Measurements from ENCODE around the gene MEN1. TPM values are rescaled to one million over a fixed set of nuclear protein-coding genes. Genes with fewer than 3 reads are reported as not detected.

MEN1 gene
- total RNA-seq, 2 experiments from 2014 or later: 25.8 to 29.0 TPM

DNA sequence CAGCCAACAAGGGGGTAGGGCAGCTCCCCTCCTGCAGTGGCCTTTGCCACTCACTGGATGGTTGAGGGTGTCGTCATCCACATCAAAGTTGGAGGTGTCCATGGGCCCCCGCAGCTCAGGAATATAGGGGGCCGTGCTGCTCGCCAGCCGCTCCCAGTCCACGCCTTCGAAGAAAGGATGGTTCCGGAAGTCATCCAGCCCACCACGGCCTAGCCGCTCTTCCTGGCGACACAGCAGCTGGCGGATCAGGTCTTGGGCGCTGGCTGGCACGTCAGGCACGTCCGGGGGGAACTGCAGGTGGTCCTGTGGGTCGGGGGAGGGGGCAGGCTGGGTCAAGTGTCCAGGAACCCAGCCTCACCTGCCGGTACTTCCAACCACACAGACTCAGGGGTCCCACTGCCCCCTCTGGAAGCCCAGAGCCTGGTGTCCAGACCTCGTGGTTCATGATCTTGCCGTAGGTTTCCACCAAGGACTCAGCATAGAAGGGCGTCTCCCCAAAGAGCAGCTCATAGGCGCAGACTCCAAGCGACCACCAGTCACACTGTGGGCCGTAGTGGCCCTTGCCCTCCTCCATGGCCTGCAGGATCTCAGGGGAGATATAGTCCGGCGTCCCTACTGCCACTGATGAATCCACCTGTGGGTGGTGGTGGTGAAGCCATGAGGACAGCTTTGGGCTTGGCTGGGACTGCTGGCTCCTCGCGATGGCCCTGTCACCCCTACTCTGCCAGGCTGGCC, 28.4 kb upstream of the MEN1 start:
- CTCF ChIA-PET: no interaction called here
- H3K27me3 Mint-ChIP-seq: no peaks in the 10 kb centered on the region
- intact Hi-C loops (cut with micrococcal nuclease): no loop called here
- H3K9me3 Mint-ChIP-seq: no peaks in the 10 kb centered on the region
- H3K4me3 Mint-ChIP-seq: no peak overlapping the region
- H3K36me3 Mint-ChIP-seq (ENCODE audit: low read depth): no peaks in the 10 kb centered on the region
- POLR2A ChIA-PET: no interaction called here
- peaks cover 5% of the 10 kb centered on the region for H3K4me1 Mint-ChIP-seq (ENCODE audit: low read depth)
- ATAC-seq: no peak
- no peak overlapping the region for H3K27ac Mint-ChIP-seq
- TF ChIP-seq, protein P1, sequence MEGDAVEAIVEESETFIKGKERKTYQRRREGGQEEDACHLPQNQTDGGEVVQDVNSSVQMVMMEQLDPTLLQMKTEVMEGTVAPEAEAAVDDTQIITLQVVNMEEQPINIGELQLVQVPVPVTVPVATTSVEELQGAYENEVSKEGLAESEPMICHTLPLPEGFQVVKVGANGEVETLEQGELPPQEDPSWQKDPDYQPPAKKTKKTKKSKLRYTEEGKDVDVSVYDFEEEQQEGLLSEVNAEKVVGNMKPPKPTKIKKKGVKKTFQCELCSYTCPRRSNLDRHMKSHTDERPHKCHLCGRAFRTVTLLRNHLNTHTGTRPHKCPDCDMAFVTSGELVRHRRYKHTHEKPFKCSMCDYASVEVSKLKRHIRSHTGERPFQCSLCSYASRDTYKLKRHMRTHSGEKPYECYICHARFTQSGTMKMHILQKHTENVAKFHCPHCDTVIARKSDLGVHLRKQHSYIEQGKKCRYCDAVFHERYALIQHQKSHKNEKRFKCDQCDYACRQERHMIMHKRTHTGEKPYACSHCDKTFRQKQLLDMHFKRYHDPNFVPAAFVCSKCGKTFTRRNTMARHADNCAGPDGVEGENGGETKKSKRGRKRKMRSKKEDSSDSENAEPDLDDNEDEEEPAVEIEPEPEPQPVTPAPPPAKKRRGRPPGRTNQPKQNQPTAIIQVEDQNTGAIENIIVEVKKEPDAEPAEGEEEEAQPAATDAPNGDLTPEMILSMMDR (IDR thresholded peaks at IDR 0.05): no peak
- DNase-seq: no peak

DNA sequence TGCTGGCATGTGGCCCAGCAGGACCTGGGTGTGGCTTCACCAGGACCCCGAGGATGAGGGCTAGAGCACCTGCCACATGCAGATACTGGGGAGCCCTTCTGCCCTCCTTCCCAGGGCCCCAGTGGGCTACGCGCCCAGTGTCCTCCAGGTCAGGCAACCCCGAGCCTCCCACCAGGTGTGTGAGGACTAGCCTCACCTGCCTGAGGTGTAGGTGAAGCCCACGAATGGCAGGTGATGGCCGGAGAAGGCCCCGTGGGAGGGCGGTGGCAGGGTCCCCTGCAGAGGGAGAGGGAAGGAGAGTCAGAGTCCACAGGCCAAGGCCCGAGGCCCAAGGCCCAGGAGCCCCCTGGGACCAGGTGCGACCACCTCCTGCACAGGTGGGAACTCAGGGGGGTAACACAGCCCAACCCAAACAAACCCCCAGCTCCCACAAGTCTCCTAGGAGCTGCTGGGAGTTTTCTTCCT, 27.6 kb upstream of the MEN1 start:
- POLR2A ChIA-PET: no interaction called here
- peaks cover under 1% of the 10 kb centered on the region for H3K4me1 Mint-ChIP-seq (ENCODE audit: low read depth)
- H3K36me3 Mint-ChIP-seq (ENCODE audit: low read depth): no peaks in the 10 kb centered on the region
- intact Hi-C loops (cut with micrococcal nuclease): no loop called here
- no peak overlapping the region for H3K4me3 Mint-ChIP-seq
- no peak for DNase-seq
- ATAC-seq: no peak
- H3K27ac Mint-ChIP-seq: no peak overlapping the region
- CTCF ChIA-PET: no interaction called here
- no peaks in the 10 kb centered on the region for H3K9me3 Mint-ChIP-seq
- H3K27me3 Mint-ChIP-seq: no peaks in the 10 kb centered on the region
- TF ChIP-seq, protein P1 (IDR thresholded peaks at IDR 0.05): no peak

DNA sequence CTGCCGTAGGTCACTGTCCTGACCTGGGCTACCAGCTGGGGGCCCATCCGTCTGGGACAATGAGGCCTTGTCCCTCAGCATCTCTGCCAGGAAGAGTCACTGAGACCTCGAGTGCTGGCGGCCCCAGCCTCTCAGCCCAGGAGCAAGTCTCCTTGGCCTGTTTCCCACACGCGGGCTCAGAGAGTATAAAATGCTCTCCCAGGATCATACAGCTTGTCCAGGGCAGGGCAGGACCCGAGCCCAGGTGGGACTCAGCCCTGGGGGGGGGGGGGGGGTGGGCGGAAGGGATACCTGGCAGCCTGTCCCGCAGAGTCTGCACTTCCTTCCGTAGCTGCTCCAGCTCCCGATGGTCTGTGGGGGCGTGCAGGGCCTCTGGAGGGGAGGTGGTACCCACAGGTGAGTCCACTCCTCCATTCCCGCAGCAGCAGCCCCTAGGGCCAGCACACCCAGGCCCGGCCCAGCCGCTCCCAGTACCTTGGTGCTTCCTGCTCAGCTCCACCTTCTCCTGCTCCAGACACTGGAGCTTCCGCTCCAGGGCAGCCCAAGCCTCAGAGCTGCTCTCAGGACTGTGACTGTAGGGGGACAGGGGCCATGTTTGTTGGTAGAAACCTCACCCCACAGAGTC, 26.2 kb upstream of the MEN1 start:
- DNase-seq (no peak), ATAC-seq (no peak)
- TF ChIP-seq, protein P1 (IDR thresholded peaks at IDR 0.05): no peak
- Mint-ChIP-seq H3K4me3 (no peak overlapping the region), H3K36me3 (ENCODE audit: low read depth) (no peaks in the 10 kb centered on the region), H3K27me3 (no peaks in the 10 kb centered on the region), H3K4me1 (ENCODE audit: low read depth) (no peaks in the 10 kb centered on the region), H3K27ac (no peak overlapping the region), H3K9me3 (no peaks in the 10 kb centered on the region)
- CTCF ChIA-PET: interaction anchor here (1.1 to 1.8 kb wide), 2 partner anchors 11 to 49 kb away, joined by 3 to 7 read pairs; no protein-coding TSS in a partner anchor
- intact Hi-C loops (cut with micrococcal nuclease): no loop called here
- POLR2A ChIA-PET: interaction anchor here (1.6 kb wide), 1 partner anchor 8 kb away, joined by 3 read pairs; the partner anchor contains the start of gene CDC42BPG

DNA sequence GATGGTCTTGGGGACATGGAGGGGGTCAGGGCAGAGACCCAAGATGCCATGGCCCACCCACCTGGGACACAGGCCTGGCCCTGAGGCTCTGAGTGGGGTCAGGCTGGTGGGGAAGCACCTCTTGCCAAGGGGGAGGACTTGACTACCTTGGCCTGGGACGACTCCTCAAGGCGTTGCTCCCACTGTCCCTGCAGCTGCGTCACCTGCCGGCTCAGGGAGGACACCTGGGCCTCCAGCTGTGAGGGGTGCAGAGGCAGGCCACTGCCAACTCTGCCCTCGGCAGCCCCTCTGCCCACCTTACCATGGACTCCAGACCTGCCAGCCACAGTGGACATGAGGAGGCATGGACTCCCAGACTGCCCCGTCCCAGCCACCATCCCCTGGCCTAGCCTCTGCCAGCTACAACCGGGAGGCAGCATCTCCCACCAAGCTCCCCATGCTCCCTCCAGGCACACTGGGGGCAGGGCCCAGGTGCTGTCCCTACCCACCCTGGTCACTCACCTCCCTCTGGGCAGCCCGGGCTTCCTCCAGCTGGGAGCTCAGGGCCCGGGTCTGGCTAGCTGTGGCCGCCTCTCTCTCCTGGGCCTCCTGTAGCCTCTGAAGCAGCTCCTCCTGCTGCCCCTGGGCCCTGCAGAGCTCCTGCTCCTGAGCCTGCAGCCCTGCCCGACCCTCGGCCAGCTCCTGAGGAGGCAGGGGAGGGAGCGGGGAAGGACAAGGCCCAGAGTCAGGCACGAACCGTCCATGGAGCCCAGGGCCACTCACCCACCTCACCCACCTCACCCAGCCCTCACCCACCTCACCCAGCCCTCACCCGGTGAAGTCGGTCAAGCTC, 25.5 kb upstream of the MEN1 start:
- no peaks in the 10 kb centered on the region for H3K36me3 Mint-ChIP-seq (ENCODE audit: low read depth)
- ATAC-seq (no peak), DNase-seq (no peak)
- TF ChIP-seq, protein P1 (IDR thresholded peaks at IDR 0.05): no peak
- H3K27ac Mint-ChIP-seq: no peak overlapping the region
- H3K27me3 Mint-ChIP-seq: no peaks in the 10 kb centered on the region
- no peak overlapping the region for H3K4me3 Mint-ChIP-seq
- H3K4me1 Mint-ChIP-seq (ENCODE audit: low read depth): no peaks in the 10 kb centered on the region
- no peaks in the 10 kb centered on the region for H3K9me3 Mint-ChIP-seq
- ChIA-PET CTCF (interaction anchor here (1.1 to 1.8 kb wide), 2 partner anchors 12 to 48 kb away, joined by 3 to 7 read pairs; no protein-coding TSS in a partner anchor), POLR2A (interaction anchor here (1.6 kb wide), 1 partner anchor 9 kb away, joined by 3 read pairs; the partner anchor contains the start of gene CDC42BPG)
- intact Hi-C loops (cut with micrococcal nuclease): no loop called here

All from activated CD8-positive, alpha-beta T cell treated with anti-CD3 and anti-CD28 coated beads for 36 hours (primary cell).